Left lung (tissue), 10 donors: ENCODE results near the gene LACTB. TPM values are rescaled to one million over a fixed set of nuclear protein-coding genes. Genes with fewer than 3 reads are reported as not detected.

Experiments
- ATAC-seq: fragments of 200-7000 bp; cut with Tn5 transposase; one replicate; pipeline ENCODE4 v1.9.1; 2020; ENCODE audit warnings: moderate library complexity
- DNase-seq, 4 donors: peaks; one replicate each; pipeline ENCODE4 v3.0.0-alpha.2; 2013 to 2020
- H3K27ac ChIP-seq, 2 donors: fragments of 200-600 bp; sonication (generic) in 1 of 2; one replicate each; pipeline versions ENCODE4 v1.5.0 to v1.8.0; 2020 to 2021
- H3K27me3 ChIP-seq, 2 donors: fragments of 200-600 bp; sonication (generic) in 1 of 2; one replicate each; pipeline versions ENCODE4 v1.5.0 to v1.8.0; 2020 to 2021
- H3K36me3 ChIP-seq, 2 donors: fragments of 200-600 bp; sonication (generic) in 1 of 2; one replicate each; pipeline versions ENCODE4 v1.5.0 to v1.8.0; 2020 to 2021
- H3K4me1 ChIP-seq, 2 donors: fragments of 200-600 bp; one replicate each; pipeline ENCODE4 v1.8.0; 2021
- H3K4me3 ChIP-seq, 2 donors: fragments of 200-600 bp; sonication (generic) in 1 of 2; one replicate each; pipeline versions ENCODE4 v1.5.0 to v1.8.0; 2020 to 2021; ENCODE audit warnings: mild to moderate bottlenecking in 1 of 2
- H3K9me3 ChIP-seq, 2 donors: fragments of 200-600 bp; sonication (generic) in 1 of 2; one replicate each; pipeline versions ENCODE4 v1.5.0 to v1.8.0; 2020 to 2021
- intact Hi-C, 2 donors: fragments of 100-400 bp; cut with DNase I; formaldehyde crosslinking; loops; one replicate each; pipeline versions ENCODE4 v1.11.2 to v1.14.2; 2022
- polyA plus RNA-seq, 6 donors: library from polyadenylated mRNA; unstranded; fragments of 120-200 nt; gene quantifications; one replicate each; pipeline ENCODE4 v1.2.1, GENCODE V29; 2013; ENCODE audit not compliant: insufficient read length in 6 of 6
- total RNA-seq, 2 donors: library from RNA; stranded (reverse); fragmentation: NEBNext Ultra II Directional; extraction: Animal tissue kit (Norgen Biotek cat#: 25700); gene quantifications; one replicate each; pipeline ENCODE4 v1.2.1, GENCODE V29; 2021
- TF ChIP-seq, protein P1 (sequence below), 2 donors: fragments of 200-600 bp; sonication (generic) in 1 of 2; IDR thresholded peaks; one replicate each; pipeline versions ENCODE4 v1.5.0 to v1.8.0; 2021; ENCODE audit warnings: antibody characterized with exemption in 2 of 2
- donor health status: DM: no; HTN: yes; CAD: no.
- donor health status: DM: no; HTN: no; CAD: no.

Gene LACTB
- total and polyA plus RNA-seq, 8 donors, result 17.9 to 41.8 (median 19.9) TPM

DNA sequence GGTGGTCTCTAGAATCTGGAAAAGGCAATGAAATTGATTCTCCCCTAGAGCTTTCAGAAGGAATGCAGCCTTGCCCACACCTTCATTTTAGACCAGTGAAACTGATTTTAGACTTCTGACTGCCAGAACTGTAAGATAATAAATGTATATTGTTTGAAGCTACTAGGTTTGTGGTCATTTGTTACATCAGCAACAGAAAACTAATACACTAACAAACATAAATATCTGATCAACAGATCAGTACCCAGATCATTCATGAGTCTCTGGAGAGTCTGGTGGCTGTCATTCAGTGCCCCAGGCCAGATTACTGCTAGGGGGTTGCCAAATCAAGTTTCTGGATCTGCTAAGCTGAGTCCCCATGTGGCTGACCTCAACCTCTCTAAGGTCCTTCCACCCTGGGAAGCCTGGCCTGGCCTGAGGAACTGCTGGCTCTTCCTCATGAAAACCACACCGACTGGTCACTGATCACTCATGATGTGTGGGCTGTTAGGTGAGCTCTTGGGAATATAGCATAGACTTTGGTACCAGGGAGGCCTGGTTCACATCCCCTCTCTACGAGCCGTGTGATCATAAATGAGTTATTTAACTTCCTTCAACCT lies 11.1 kb upstream of the LACTB start:
- no peaks in the 10 kb centered on the region for H3K9me3 ChIP-seq
- TF ChIP-seq, protein P1, sequence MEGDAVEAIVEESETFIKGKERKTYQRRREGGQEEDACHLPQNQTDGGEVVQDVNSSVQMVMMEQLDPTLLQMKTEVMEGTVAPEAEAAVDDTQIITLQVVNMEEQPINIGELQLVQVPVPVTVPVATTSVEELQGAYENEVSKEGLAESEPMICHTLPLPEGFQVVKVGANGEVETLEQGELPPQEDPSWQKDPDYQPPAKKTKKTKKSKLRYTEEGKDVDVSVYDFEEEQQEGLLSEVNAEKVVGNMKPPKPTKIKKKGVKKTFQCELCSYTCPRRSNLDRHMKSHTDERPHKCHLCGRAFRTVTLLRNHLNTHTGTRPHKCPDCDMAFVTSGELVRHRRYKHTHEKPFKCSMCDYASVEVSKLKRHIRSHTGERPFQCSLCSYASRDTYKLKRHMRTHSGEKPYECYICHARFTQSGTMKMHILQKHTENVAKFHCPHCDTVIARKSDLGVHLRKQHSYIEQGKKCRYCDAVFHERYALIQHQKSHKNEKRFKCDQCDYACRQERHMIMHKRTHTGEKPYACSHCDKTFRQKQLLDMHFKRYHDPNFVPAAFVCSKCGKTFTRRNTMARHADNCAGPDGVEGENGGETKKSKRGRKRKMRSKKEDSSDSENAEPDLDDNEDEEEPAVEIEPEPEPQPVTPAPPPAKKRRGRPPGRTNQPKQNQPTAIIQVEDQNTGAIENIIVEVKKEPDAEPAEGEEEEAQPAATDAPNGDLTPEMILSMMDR (IDR thresholded peaks at IDR 0.05), result no peak
- no peaks in the 10 kb centered on the region for H3K27me3 ChIP-seq
- ATAC-seq (no peak), DNase-seq (peak in 1 of 4 donors; percentile 6)
- intact Hi-C loops, result no loop called here
- H3K4me1 ChIP-seq, result no peaks in the 10 kb centered on the region
- H3K27ac ChIP-seq, result no peak overlapping the region
- no peaks in the 10 kb centered on the region for H3K36me3 ChIP-seq
- H3K4me3 ChIP-seq, result no peak overlapping the region

DNA sequence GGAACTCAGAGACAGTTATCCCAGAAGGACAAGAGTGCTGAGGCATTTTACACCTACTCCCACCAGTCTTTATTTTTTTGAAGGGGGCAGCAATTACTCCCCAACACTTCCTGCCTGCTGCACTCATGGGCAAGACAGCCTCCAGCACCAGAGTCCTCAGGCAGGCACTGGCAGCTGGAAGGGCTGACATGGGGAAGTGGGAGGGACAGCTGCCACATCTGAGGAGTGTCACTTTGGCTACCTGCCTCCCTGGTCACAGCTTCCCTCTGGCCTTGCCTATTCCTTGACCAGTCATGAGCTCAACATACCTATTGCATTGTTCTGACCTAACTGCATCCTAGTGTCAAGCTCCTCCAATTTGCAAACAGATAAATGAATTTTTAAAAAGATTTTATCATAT lies 10.2 kb upstream of the LACTB start:
- Histone ChIP-seq H3K27ac (no peak overlapping the region), H3K9me3 (no peaks in the 10 kb centered on the region), H3K27me3 (no peaks in the 10 kb centered on the region), H3K4me3 (no peak overlapping the region), H3K36me3 (no peaks in the 10 kb centered on the region), H3K4me1 (no peaks in the 10 kb centered on the region)
- ATAC-seq, result no peak
- no peak for DNase-seq
- TF ChIP-seq, protein P1 (IDR thresholded peaks at IDR 0.05), result no peak
- intact Hi-C loops, result no loop called here

DNA sequence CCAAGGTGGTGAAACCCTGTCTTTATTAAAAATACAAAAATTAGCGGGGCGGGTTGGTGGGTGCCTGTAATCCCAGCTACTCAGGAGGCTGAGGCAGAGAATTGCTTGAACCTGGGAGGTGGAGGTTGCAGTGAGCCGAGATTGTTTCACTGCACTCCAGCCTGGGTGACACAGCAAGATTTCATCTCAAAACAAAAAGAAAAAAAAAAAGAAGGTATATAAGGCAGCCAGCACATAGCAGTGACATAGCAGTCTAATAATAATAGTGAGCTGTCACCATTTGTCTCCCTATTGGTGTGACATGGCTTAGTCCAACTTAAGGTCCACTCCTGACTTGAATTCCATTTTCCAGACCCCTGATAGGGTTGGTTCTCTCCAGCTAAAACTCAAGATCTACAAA lies 8.8 kb upstream of the LACTB start:
- no peaks in the 10 kb centered on the region for H3K4me1 ChIP-seq
- no peak for DNase-seq
- H3K4me3 ChIP-seq, result no peak overlapping the region
- intact Hi-C loops, result no loop called here
- ATAC-seq, result no peak
- TF ChIP-seq, protein P1 (IDR thresholded peaks at IDR 0.05), result no peak
- no peaks in the 10 kb centered on the region for H3K27me3 ChIP-seq
- H3K9me3 ChIP-seq, result no peaks in the 10 kb centered on the region
- H3K27ac ChIP-seq, result no peak overlapping the region
- H3K36me3 ChIP-seq, result no peaks in the 10 kb centered on the region

DNA sequence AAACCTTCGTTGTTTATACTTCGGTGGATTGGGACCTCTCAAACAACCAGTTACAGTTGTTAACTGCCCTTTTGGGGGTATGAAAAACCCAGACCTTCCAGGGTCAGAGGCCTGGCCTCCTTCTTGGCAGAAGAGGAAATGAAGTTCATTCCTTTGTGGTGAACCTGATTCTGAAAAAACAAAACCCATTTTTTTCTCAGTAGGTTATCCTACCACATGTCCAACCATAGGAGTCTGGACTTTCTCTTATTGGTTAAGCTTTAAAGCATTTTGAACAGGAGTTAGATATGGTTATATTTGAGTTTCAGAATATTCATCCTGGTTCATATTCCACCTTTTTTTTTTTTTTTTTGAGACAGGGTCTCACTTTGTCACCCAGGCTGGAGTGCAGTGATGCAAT lies 7.2 kb upstream of the LACTB start:
- ATAC-seq (no peak), DNase-seq (no peak)
- TF ChIP-seq, protein P1 (IDR thresholded peaks at IDR 0.05), result no peak
- Histone ChIP-seq H3K4me1 (no peaks in the 10 kb centered on the region), H3K27me3 (no peaks in the 10 kb centered on the region), H3K9me3 (peaks cover 0 to 5% of the 10 kb centered on the region in 2 donors), H3K4me3 (no peak overlapping the region), H3K36me3 (no peaks in the 10 kb centered on the region), H3K27ac (no peak overlapping the region)
- intact Hi-C loops, result no loop called here

DNA sequence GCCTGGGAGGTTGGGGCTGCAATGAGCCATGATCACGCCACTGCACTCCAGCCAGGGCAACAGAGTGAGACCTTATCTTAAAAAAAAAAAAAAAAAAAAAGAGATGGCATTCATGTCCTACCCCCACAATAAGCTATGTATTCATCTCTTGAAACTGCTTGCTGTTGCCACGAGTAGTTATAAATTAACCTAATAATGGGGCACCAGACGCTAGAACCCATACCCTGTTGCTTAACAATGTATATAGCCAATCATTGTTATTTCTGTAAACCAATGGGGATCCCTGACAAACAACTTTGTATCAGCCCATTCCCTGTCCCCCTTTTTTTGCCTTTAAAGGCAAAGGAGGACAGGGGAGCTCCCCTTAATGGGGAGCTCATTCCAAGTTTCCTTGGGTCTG lies 2.8 kb upstream of the LACTB start:
- no peaks in the 10 kb centered on the region for H3K27me3 ChIP-seq
- ATAC-seq (no peak), DNase-seq (no peak)
- intact Hi-C loops, result no loop called here
- no peaks in the 10 kb centered on the region for H3K36me3 ChIP-seq
- peaks cover 0 to 12% of the 10 kb centered on the region in 2 donors for H3K9me3 ChIP-seq
- H3K27ac ChIP-seq, result no peak overlapping the region
- TF ChIP-seq, protein P1 (IDR thresholded peaks at IDR 0.05), result no peak
- no peak overlapping the region for H3K4me3 ChIP-seq
- peaks cover 7 to 12% of the 10 kb centered on the region in 2 donors for H3K4me1 ChIP-seq
